H9 (cell line): ENCODE measurements around the gene TOB2. TPM values are rescaled to one million over a fixed set of nuclear protein-coding genes. Genes with fewer than 3 reads are reported as not detected.

Experiments
- DNase-seq: peaks from one replicate; pipeline ENCODE4 v3.0.0-alpha.2; 2017
- H2AFZ ChIP-seq: one replicate; pipeline ENCODE4 v1.6.1; 2013; ENCODE audit warnings: mild to moderate bottlenecking, low read length, control low read depth, moderate library complexity
- H2AK5ac ChIP-seq: 2 replicates; pipeline ENCODE4 v1.6.1; 2013; ENCODE audit warnings: low read length, control low read depth, mixed read lengths; ENCODE audit not compliant: insufficient read length
- H2BK120ac ChIP-seq: one replicate; pipeline ENCODE4 v1.6.1; 2013; ENCODE audit warnings: low read depth, mild to moderate bottlenecking, low read length, control low read depth, inconsistent platforms; ENCODE audit not compliant: poor library complexity, severe bottlenecking
- H2BK12ac ChIP-seq: 2 replicates; pipeline ENCODE4 v1.6.1; 2013; ENCODE audit warnings: low read length, control low read depth, mixed read lengths, low read depth; ENCODE audit not compliant: insufficient read length
- H2BK15ac ChIP-seq: 2 replicates; pipeline ENCODE4 v1.6.1; 2013; ENCODE audit warnings: low read depth, low read length, control low read depth
- H2BK20ac ChIP-seq: one replicate; pipeline ENCODE4 v1.6.1; 2013; ENCODE audit warnings: low read depth, mild to moderate bottlenecking, low read length, control low read depth, inconsistent platforms; ENCODE audit not compliant: poor library complexity, severe bottlenecking
- H2BK5ac ChIP-seq: 2 replicates; pipeline ENCODE4 v1.6.1; 2013; ENCODE audit warnings: low read length, control low read depth, mixed read lengths; ENCODE audit not compliant: insufficient read length
- H3K14ac ChIP-seq: 2 replicates; pipeline ENCODE4 v1.6.1; 2013; ENCODE audit warnings: low read length, control low read depth; ENCODE audit not compliant: insufficient read depth
- H3K18ac ChIP-seq: 2 replicates; pipeline ENCODE4 v1.6.1; 2013; ENCODE audit warnings: low read depth, mild to moderate bottlenecking, mixed read lengths, low read length, control low read depth; ENCODE audit not compliant: insufficient read length
- H3K23ac ChIP-seq: 2 replicates; pipeline ENCODE4 v1.6.1; 2013; ENCODE audit warnings: low read length, control low read depth, mixed read lengths, low read depth; ENCODE audit not compliant: insufficient read length
- H3K23me2 ChIP-seq: 2 replicates; pipeline ENCODE4 v1.6.1; 2013; ENCODE audit warnings: low read depth, mild to moderate bottlenecking, mixed read lengths, low read length, control low read depth; ENCODE audit not compliant: insufficient read length, poor library complexity, severe bottlenecking
- H3K27ac ChIP-seq: 2 replicates; pipeline ENCODE4 v1.5.1; 2013; ENCODE audit warnings: low read length, control low read depth, mixed read lengths, low read depth; ENCODE audit not compliant: insufficient read length
- H3K27me3 ChIP-seq: 2 replicates; pipeline ENCODE4 v1.6.1; 2013; ENCODE audit warnings: low read length, control low read depth, inconsistent platforms; ENCODE audit not compliant: insufficient read depth
- H3K4ac ChIP-seq: 2 replicates; pipeline ENCODE4 v1.6.1; 2013; ENCODE audit warnings: low read depth, mild to moderate bottlenecking, control low read depth, inconsistent platforms, low read length, moderate library complexity
- H3K4me1 ChIP-seq: 2 replicates; pipeline ENCODE4 v1.6.1; 2013; ENCODE audit warnings: low read length, control low read depth, inconsistent platforms; ENCODE audit not compliant: insufficient read depth
- H3K4me2 ChIP-seq: 2 replicates; pipeline ENCODE4 v1.6.1; 2013; ENCODE audit warnings: low read length, control low read depth, mixed read lengths; ENCODE audit not compliant: insufficient read length, insufficient read depth
- H3K56ac ChIP-seq: 2 replicates; pipeline ENCODE4 v1.6.1; 2013; ENCODE audit warnings: low read depth, mild to moderate bottlenecking, mixed read lengths, low read length, control low read depth; ENCODE audit not compliant: insufficient read length
- H3K79me1 ChIP-seq: 2 replicates; pipeline ENCODE4 v1.6.1; 2013; ENCODE audit warnings: low read depth, mild to moderate bottlenecking, moderate library complexity, low read length, control low read depth, inconsistent platforms; ENCODE audit not compliant: insufficient read depth, poor library complexity, severe bottlenecking
- H3K79me2 ChIP-seq: 2 replicates; pipeline ENCODE4 v1.6.1; 2013; ENCODE audit warnings: low read length, control low read depth, inconsistent platforms; ENCODE audit not compliant: insufficient read depth
- H3K9ac ChIP-seq: 2 replicates; pipeline ENCODE4 v1.6.1; 2013; ENCODE audit warnings: low read length, control low read depth, mixed read lengths; ENCODE audit not compliant: insufficient read length; ENCODE audit errors: extremely low read depth
- H3K9me3 ChIP-seq: one replicate; pipeline ENCODE4 v1.6.1; 2013; ENCODE audit warnings: low read depth, low read length, inconsistent platforms; ENCODE audit not compliant: control insufficient read depth
- H3T11ph ChIP-seq: one replicate; pipeline ENCODE4 v1.6.1; 2013; ENCODE audit warnings: mild to moderate bottlenecking, low read length, control low read depth, inconsistent platforms
- H4K20me1 ChIP-seq: one replicate; pipeline ENCODE4 v1.6.1; 2013; ENCODE audit not compliant: control insufficient read depth, insufficient read length, insufficient read depth
- H4K5ac ChIP-seq: 2 replicates; pipeline ENCODE4 v1.6.1; 2013; ENCODE audit warnings: low read depth, mild to moderate bottlenecking, mixed read lengths, low read length, control low read depth; ENCODE audit not compliant: insufficient read length
- H4K8ac ChIP-seq: replicated peaks from 2 replicates; pipeline ENCODE4 v1.6.1; 2013; ENCODE audit warnings: low read length, control low read depth, mixed read lengths, low read depth; ENCODE audit not compliant: insufficient read length
- H4K91ac ChIP-seq: 2 replicates; pipeline ENCODE4 v1.6.1; 2013; ENCODE audit warnings: low read depth, mild to moderate bottlenecking, moderate library complexity, mixed read lengths, low read length, control low read depth; ENCODE audit not compliant: insufficient read length
- H3K27ac Mint-ChIP-seq, 3 experiments: 2 replicates in 2 of 3; 3 replicates in 1 of 3; pipeline ENCODE4 v1.8.0; 2020 to 2021; ENCODE audit warnings: mixed read lengths in 3 of 3, mild to moderate bottlenecking in 1 of 3, moderate library complexity in 1 of 3
- H3K27me3 Mint-ChIP-seq: 2 replicates; pipeline ENCODE4 v1.8.0; 2021; ENCODE audit warnings: low read depth, mild to moderate bottlenecking, moderate library complexity, mixed read lengths
- H3K36me3 Mint-ChIP-seq, 3 experiments: 2 replicates in 2 of 3; 3 replicates in 1 of 3; pipeline ENCODE4 v1.8.0; 2020 to 2021; ENCODE audit warnings: low read depth in 3 of 3, mixed read lengths in 3 of 3; ENCODE audit not compliant: insufficient read depth in 1 of 3
- H3K4me1 Mint-ChIP-seq, 2 experiments: 2 replicates each; pipeline ENCODE4 v1.8.0; 2020; ENCODE audit warnings: mixed read lengths in 2 of 2
- H3K4me3 Mint-ChIP-seq, 2 experiments: 2 replicates in 1 of 2; 3 replicates in 1 of 2; pipeline ENCODE4 v1.8.0; 2020 to 2021; ENCODE audit warnings: mild to moderate bottlenecking in 2 of 2, mixed read lengths in 2 of 2, moderate library complexity in 1 of 2
- H3K9me3 Mint-ChIP-seq, 2 experiments: 2 replicates in 1 of 2; 3 replicates in 1 of 2; pipeline ENCODE4 v1.8.0; 2020; ENCODE audit warnings: mild to moderate bottlenecking in 2 of 2, mixed read lengths in 2 of 2, moderate library complexity in 1 of 2
- CTCF ChIP-seq: fragments of 200-600 bp; sonication (generic); conservative IDR thresholded peaks from 3 replicates; pipeline ENCODE4 v1.8.0; 2021; ENCODE audit warnings: antibody characterized with exemption, mild to moderate bottlenecking
- WGBS: extraction: QIAGEN DNeasy Blood & Tissue Kit; methylation state at CpG from one replicate; pipeline ENCODE4 v1.1.7; 2013; ENCODE audit warnings: missing lambda C conversion rate, low lambda C conversion rate, mixed read lengths; ENCODE audit not compliant: insufficient read length; ENCODE audit errors: extremely low coverage; 5-methylcytosine and 5-hydroxymethylcytosine counted together
- total RNA-seq: library from RNA; stranded (reverse); gene quantifications from 2 replicates; pipeline ENCODE4 v1.2.1, GENCODE V29; 2021

Gene TOB2
- total RNA-seq, 1 experiment from 2014 or later, result 75.8 TPM

GRCh38 chr22:41480397-41480735 is 33.8 kb upstream of the TOB2 start:
- no peak overlapping the region for H2BK12ac ChIP-seq
- H3K4me1 ChIP-seq, result peaks cover 10% of the 10 kb centered on the region; the same call in 1 of the 2 replicates
- H3K4me3 Mint-ChIP-seq, result no peak overlapping the region; a peak in 2 of 5 replicates
- no peak overlapping the region for H3T11ph ChIP-seq
- no peaks in the 10 kb centered on the region for H3K36me3 Mint-ChIP-seq
- peak overlapping the region in 2 of 3 experiments; percentile 41 to 79; a peak in 5 of 7 replicates for H3K27ac Mint-ChIP-seq
- H2AFZ ChIP-seq, result no peak overlapping the region
- no peak overlapping the region for H2AK5ac ChIP-seq
- DNase-seq, result no peak
- H3K18ac ChIP-seq, result no peak overlapping the region
- no CpG with 5 or more reads among the region's 7 CpGs for WGBS
- no peaks in the 10 kb centered on the region for H3K27me3 Mint-ChIP-seq
- H4K8ac ChIP-seq, result no peak overlapping the region
- H3K4ac ChIP-seq, result no peak overlapping the region
- no peak overlapping the region for H3K4me2 ChIP-seq
- H3K23ac ChIP-seq, result no peak overlapping the region
- no peak overlapping the region for H2BK15ac ChIP-seq
- peaks cover 2% of the 10 kb centered on the region for H4K20me1 ChIP-seq
- H3K14ac ChIP-seq, result no peak overlapping the region
- H3K27me3 ChIP-seq, result no peaks in the 10 kb centered on the region
- peaks cover 3% of the 10 kb centered on the region; the same call in 1 of the 2 replicates for H3K79me2 ChIP-seq
- H3K9me3 ChIP-seq, result no peaks in the 10 kb centered on the region
- H2BK120ac ChIP-seq, result no peak overlapping the region
- no peak overlapping the region for H4K91ac ChIP-seq
- no peak overlapping the region for H2BK20ac ChIP-seq
- TF ChIP-seq CTCF, result no peak
- no peak overlapping the region for H2BK5ac ChIP-seq
- H4K5ac ChIP-seq, result no peak overlapping the region
- peaks cover 43 to 49% of the 10 kb centered on the region in 2 experiments for H3K4me1 Mint-ChIP-seq
- H3K27ac ChIP-seq, result no peak overlapping the region
- H3K56ac ChIP-seq, result no peak overlapping the region
- H3K79me1 ChIP-seq, result no peaks in the 10 kb centered on the region
- no peak overlapping the region for H3K9ac ChIP-seq
- H3K9me3 Mint-ChIP-seq, result no peaks in the 10 kb centered on the region
- no peaks in the 10 kb centered on the region for H3K23me2 ChIP-seq
